ENCODE measurements around the gene HBG2.

Gene HBG2

GRCh38 chr11:5280582-5281102, 26.1 kb upstream of the HBG2 start:
- no peak overlapping the region for H3K27ac ChIP-seq
- TF ChIP-seq CTCF (conservative IDR thresholded peaks at IDR 0.05) = no peak

GRCh38 chr11:5279471-5280090, 25.0 kb upstream of the HBG2 start:
- no peak for TF ChIP-seq CTCF (conservative IDR thresholded peaks at IDR 0.05)
- H3K27ac ChIP-seq = no peak overlapping the region

- no peak for TF ChIP-seq CTCF (conservative IDR thresholded peaks at IDR 0.05)
- no peak overlapping the region for H3K27ac ChIP-seq
Observed at GRCh38 chr11:5277807-5278382, 23.3 kb upstream of the HBG2 start.

- no peak overlapping the region for H3K27ac ChIP-seq
- TF ChIP-seq CTCF (conservative IDR thresholded peaks at IDR 0.05) = no peak
Observed at GRCh38 chr11:5276697-5277096, 22.1 kb upstream of the HBG2 start.

- TF ChIP-seq CTCF (conservative IDR thresholded peaks at IDR 0.05) = no peak
- no peak overlapping the region for H3K27ac ChIP-seq
Observed at GRCh38 chr11:5275369-5276110, 21.0 kb upstream of the HBG2 start.

GRCh38 chr11:5274395-5274794, 19.8 kb upstream of the HBG2 start:
- H3K27ac ChIP-seq = no peak overlapping the region
- TF ChIP-seq CTCF (conservative IDR thresholded peaks at IDR 0.05) = no peak

- H3K27ac ChIP-seq = no peak overlapping the region
- TF ChIP-seq CTCF (conservative IDR thresholded peaks at IDR 0.05) = no peak
Observed at GRCh38 chr11:5272395-5273017, 17.9 kb upstream of the HBG2 start.
